ENCODE data around the gene SBK3.

DNA sequence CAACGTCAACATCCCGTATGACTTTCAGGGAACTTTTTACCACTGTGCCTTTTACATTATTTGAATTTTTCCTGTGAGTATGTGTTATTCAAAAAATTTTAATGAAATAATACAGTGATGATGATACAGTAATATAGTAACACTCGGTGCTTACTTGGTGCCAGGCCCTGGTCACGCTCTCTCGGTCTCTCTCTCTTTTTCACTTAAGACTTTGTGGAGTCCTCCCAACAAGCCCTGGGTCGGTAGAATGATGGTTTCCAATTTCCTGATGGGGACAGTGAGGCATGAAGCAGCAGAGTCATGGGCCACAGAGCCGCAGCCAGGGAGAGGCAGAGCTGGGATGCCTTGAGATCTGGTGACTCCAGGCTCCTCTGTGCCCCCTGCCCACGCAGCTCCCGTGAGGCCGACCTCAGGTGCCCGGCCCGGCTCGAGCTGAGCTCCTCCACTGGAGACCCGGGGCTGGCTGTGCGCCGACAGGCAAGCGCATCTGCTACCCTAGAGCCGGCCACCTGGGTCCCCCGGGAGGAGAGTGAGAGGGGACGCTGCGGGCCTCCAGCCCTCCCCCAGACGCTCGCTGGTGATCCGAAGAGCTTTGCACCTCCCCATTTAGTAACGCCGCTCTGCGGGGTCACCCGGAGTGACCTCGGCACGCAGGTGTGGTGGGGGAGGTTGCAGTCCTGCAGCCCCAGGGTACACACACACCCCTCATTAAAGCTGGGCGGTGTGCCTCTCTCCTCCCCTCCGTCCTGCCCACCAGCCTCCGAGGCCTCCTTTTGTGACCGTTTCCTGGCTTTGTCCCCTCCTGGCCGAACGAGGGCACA lies 4.4 kb upstream of the SBK3 start:
- no peak for TF ChIP-seq CTCF (IDR thresholded peaks at IDR 0.05)
- TF ChIP-seq EP300 (IDR thresholded peaks at IDR 0.05; ENCODE audit: low read depth) = no peak
- no peak for TF ChIP-seq POLR2A (IDR thresholded peaks at IDR 0.05)
- no peak for TF ChIP-seq POLR2AphosphoS5 (IDR thresholded peaks at IDR 0.05)

Data from transverse colon (tissue), 4 donors.